Pulmonary artery endothelial cell (primary cell): Measurements from ENCODE around the gene FRYL. TPM values are rescaled to one million over a fixed set of nuclear protein-coding genes. Genes with fewer than 3 reads are reported as not detected.
"Not testable (repeated sequence)": the region's sequence is repeated elsewhere in the genome, so short reads cannot be mapped to it uniquely, and the experiment has no call there.

ENCODE experiments used
- DNase-seq: peaks from one replicate; pipeline ENCODE4 v3.0.0-alpha.2; 2011; ENCODE audit warnings: low read depth, low spot score
- total RNA-seq: library from RNA; depleted of rRNA; stranded (reverse); fragments of >200 nt; gene quantifications from 2 replicates; pipeline ENCODE4 v1.2.3, GENCODE V29; 2014

FRYL gene
- total RNA-seq, 1 donor from 2014 or later, result 90.3 TPM

DNA sequence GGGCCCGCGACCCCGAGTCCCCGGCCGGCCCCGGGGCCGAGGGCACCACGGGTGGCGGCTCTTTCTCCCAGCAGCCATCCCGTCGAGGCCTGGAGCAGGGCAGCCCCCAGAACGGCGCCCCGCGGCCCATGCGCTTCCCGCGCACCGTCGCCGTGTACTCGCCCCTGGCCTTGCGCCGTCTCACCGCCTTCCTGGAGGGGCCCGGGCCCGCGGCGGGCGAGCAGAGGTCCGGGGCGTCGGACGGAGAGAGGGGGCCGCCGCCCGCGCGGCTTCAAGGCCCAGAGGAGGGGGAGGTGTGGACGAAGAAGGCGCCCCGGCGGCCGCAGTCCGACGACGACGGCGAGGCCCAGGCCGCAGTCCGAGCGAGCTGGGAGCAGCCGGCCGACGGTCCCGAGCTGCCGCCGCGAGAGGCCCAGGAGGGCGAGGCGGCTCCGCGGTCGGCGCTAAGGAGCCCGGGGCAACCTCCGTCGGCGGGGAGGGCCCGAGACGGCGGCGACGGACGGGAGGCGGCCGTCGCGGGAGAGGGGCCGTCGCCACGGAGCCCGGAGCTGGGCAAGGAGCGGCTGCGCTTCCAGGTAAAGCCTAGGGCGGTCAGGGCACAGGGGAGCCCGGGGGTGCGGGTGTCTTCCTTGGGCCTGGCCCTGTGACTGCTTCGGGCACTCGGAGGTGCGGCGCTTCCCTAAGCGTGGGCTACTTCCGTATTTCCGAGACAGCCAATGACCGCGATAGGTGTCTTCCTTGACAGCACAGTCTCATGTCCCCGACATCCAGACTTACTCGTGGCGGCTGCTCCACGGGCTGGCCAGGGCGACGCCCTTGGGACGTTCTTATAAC is 289.2 kb downstream of the FRYL start:
- no peak for DNase-seq

- no peak for DNase-seq
Measured at GRCh38 chr4:48490012-48490679, 289.9 kb downstream of the FRYL start, which contains the start of gene ZAR1. ZAR1 (plus strand) TSS chr4:48490252; CDS start chr4:48490292, 40 bp downstream.

DNA sequence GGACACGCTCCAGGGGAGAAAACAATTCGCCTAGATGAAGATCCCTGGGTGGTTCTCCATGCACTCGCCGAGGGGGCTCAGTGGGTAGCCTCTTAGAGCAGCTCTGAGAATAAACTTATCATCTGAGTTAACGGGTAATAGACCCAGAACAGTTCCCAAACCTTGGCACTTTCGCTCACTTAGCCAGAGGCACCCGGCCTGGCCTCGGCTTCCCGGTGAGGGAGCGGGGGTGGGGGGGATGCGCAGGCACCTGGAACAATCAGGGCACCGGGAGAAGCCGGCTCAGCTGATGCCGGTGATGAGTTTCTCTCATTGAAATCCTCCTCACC is 290.4 kb downstream of the FRYL start:
- DNase-seq, result no peak

GRCh38 chr4:48484494-48485168 is 295.4 kb downstream of the FRYL start:
- DNase-seq, result no peak

GRCh38 chr4:48483777-48484493 is 296.1 kb downstream of the FRYL start:
- no peak for DNase-seq

- no peak for DNase-seq
Measured at GRCh38 chr4:48483006-48483776, 296.9 kb downstream of the FRYL start, which contains the start of gene SLC10A4. SLC10A4 (plus strand) TSS chr4:48483343; CDS start chr4:48483562, 219 bp downstream.

- DNase-seq, result no peak
Measured at GRCh38 chr4:48481581-48481980, 298.5 kb downstream of the FRYL start.

DNA sequence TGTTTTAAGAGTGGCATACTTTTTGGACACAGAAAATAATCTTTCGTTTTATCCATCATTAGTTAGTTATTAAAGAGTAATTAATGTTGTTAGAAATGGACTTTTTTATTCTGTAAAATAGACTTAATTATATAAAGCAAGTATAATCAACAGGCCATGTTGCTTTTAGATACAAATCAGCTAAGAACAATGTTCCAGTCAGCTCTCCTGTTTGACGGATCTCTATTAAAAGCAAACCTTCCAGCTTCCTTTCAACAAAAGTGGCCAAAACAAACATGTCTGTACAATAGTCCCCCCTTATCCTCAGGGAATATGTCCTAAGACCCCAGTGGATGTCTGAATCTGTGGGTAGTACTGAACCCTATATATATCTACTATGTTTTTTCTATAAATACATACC is 301.8 kb downstream of the FRYL start:
- no peak for DNase-seq

GRCh38 chr4:48475770-48476169 is 304.3 kb downstream of the FRYL start:
- DNase-seq, result no peak

DNA sequence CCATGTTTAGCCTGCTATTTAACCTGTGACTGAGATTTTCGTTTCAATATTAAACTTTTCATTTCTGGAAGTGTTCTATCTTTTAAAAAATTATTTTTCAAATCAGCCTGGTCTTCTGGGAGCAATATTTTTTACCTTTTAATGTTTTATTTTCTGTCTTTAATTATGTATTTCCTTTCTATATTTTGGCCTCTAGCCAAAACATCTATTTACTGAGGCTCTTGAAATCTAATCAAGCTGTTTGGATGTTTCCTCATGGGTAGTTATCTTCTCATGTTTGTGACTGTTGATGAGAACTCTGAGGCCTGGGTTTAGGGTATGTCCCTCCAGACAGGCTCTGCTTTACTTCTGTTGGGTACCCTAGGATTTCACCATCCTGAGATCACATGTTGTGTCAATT is 307.3 kb downstream of the FRYL start:
- no peak for DNase-seq

- no peak for DNase-seq
Measured at GRCh38 chr4:48470570-48470969, 309.5 kb downstream of the FRYL start.

GRCh38 chr4:48470137-48470536 is 309.9 kb downstream of the FRYL start:
- no peak for DNase-seq

DNA sequence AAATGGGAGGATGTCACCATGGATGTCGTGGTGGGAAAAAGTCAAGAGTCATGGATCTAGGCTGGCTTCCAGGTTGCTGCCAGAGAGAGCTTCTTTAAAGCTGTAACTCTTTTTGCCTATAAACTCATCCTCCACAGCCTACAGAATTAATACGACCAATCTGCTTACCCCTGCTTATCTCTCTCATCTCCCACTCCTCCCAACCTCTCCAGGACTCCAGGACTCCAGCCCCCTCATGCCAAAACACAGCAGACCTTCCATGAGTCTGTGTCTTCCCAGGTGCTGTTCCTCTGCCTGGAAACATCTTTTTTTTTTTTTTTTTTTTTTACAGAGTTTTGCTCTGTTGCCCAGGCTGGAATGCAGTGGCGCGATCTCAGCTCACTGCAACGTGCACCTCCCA is 312.2 kb downstream of the FRYL start:
- no peak for DNase-seq

- no peak for DNase-seq
Measured at GRCh38 chr4:48467442-48467841, 312.6 kb downstream of the FRYL start.

DNA sequence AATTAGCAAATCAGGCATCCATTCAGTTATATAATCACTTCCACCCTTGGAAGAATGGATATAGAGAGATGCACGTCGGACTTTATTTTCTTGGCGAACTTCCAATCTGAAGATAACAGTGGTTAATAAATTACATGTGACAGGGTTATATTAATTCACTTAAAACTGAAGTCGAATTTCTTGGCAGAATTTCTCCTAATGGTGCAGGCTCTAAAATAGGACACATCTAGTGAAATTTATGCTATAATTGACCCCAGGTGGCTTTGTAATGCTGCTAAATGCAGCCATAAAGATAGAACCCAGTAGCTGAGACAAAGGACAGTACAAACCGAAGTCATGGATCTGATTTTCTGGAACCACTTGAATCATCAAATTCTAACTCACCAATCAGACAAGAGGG is 317.7 kb downstream of the FRYL start:
- DNase-seq, result no peak

- no peak for DNase-seq
Measured at GRCh38 chr4:48461000-48461399, 319.1 kb downstream of the FRYL start.

- no peak for DNase-seq
Measured at GRCh38 chr4:48454591-48454990, 325.5 kb downstream of the FRYL start.

- not testable (repeated sequence) for DNase-seq
Measured at GRCh38 chr4:48451656-48452055, 328.4 kb downstream of the FRYL start.

GRCh38 chr4:48450740-48451139 is 329.3 kb downstream of the FRYL start:
- no peak for DNase-seq

- DNase-seq, result no peak
Measured at GRCh38 chr4:48449151-48449550, 330.9 kb downstream of the FRYL start.
